ENCODE data around the gene CPLX3. TPM values are rescaled to one million over a fixed set of nuclear protein-coding genes. Genes with fewer than 3 reads are reported as not detected.

CPLX3 gene
- total RNA-seq, 1 experiment from 2014 or later = not detected

DNA sequence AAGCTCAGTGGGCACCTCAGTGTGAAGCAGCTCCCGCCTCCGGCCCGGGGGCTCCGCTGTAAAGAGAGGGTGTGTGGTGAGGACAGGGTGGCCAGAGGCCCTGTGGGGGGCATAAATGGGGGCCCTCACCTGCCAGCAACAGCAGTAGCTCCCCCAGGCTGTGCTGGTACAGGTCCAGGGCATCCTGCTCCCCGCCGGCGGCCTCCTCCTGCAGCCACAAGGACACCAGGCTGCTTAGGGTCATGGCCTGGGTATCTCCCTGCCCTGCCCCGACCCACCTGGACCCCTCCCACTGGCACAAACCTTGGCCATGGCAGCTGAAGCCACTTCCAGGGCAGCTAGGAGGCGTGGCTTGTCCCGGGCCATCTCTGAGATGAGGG lies 11.7 kb downstream of the CPLX3 start:
- Histone ChIP-seq H3K9me3 (ENCODE audit: control insufficient read depth, low read depth, low read length) (no peaks in the 10 kb centered on the region), H2AK5ac (ENCODE audit: insufficient read length, low read length) (no peak overlapping the region), H2BK20ac (ENCODE audit: low read depth, low read length, poor library complexity, severe bottlenecking) (no peak overlapping the region), H2BK12ac (ENCODE audit: insufficient read length, low read depth, low read length) (no peak overlapping the region), H3K23ac (ENCODE audit: insufficient read length, low read depth, low read length) (no peak overlapping the region), H3K27ac (ENCODE audit: insufficient read length, low read depth, low read length) (no peak overlapping the region), H2AFZ (ENCODE audit: low read length) (no peak overlapping the region), H4K5ac (ENCODE audit: insufficient read length, low read depth, low read length) (no peak overlapping the region), H3K23me2 (ENCODE audit: insufficient read length, low read depth, low read length, poor library complexity, severe bottlenecking) (peaks cover under 1% of the 10 kb centered on the region), H4K8ac (replicated peaks; ENCODE audit: insufficient read length, low read depth, low read length) (no peak overlapping the region), H3K14ac (ENCODE audit: insufficient read depth, low read length) (no peak overlapping the region), H4K20me1 (ENCODE audit: control insufficient read depth, insufficient read depth, insufficient read length) (peaks cover 3% of the 10 kb centered on the region), H3K4ac (ENCODE audit: low read depth, low read length) (no peak overlapping the region), H3K18ac (ENCODE audit: insufficient read length, low read depth, low read length) (no peak overlapping the region), H3K79me2 (ENCODE audit: insufficient read depth, low read length) (no peaks in the 10 kb centered on the region), H4K91ac (ENCODE audit: insufficient read length, low read depth, low read length) (no peak overlapping the region), H3K4me2 (ENCODE audit: insufficient read depth, insufficient read length, low read length) (no peak overlapping the region), H3K9ac (ENCODE audit: extremely low read depth, insufficient read length, low read length) (no peak overlapping the region), H2BK120ac (ENCODE audit: low read depth, low read length, poor library complexity, severe bottlenecking) (no peak overlapping the region), H3K56ac (ENCODE audit: insufficient read length, low read depth, low read length) (no peak overlapping the region), H3T11ph (ENCODE audit: low read length) (no peak overlapping the region), H3K79me1 (ENCODE audit: insufficient read depth, low read depth, low read length, poor library complexity, severe bottlenecking) (no peaks in the 10 kb centered on the region), H3K27me3 (ENCODE audit: insufficient read depth, low read length) (no peaks in the 10 kb centered on the region), H2BK15ac (ENCODE audit: low read depth, low read length) (no peak overlapping the region), H3K4me1 (ENCODE audit: insufficient read depth, low read length) (no peaks in the 10 kb centered on the region; the same call in 1 of the 2 replicates), H2BK5ac (ENCODE audit: insufficient read length, low read length) (no peak overlapping the region)
- no peak overlapping the region for H3K27ac Mint-ChIP-seq
- no CpG with 5 or more reads among the region's 10 CpGs for WGBS (ENCODE audit: extremely low coverage, insufficient read length, low lambda C conversion rate)
- H3K4me3 Mint-ChIP-seq = no peak overlapping the region
- H3K27me3 Mint-ChIP-seq (ENCODE audit: low read depth) = no peaks in the 10 kb centered on the region
- peaks cover 6 to 37% (median 29%) of the 10 kb centered on the region in 3 experiments for H3K36me3 Mint-ChIP-seq (ENCODE audit: insufficient read depth in 1 of 3, low read depth in 3 of 3)
- peaks cover 18 to 35% of the 10 kb centered on the region in 2 experiments for H3K4me1 Mint-ChIP-seq
- no peak for DNase-seq
- no peaks in the 10 kb centered on the region for H3K9me3 Mint-ChIP-seq
- TF ChIP-seq, protein P1, sequence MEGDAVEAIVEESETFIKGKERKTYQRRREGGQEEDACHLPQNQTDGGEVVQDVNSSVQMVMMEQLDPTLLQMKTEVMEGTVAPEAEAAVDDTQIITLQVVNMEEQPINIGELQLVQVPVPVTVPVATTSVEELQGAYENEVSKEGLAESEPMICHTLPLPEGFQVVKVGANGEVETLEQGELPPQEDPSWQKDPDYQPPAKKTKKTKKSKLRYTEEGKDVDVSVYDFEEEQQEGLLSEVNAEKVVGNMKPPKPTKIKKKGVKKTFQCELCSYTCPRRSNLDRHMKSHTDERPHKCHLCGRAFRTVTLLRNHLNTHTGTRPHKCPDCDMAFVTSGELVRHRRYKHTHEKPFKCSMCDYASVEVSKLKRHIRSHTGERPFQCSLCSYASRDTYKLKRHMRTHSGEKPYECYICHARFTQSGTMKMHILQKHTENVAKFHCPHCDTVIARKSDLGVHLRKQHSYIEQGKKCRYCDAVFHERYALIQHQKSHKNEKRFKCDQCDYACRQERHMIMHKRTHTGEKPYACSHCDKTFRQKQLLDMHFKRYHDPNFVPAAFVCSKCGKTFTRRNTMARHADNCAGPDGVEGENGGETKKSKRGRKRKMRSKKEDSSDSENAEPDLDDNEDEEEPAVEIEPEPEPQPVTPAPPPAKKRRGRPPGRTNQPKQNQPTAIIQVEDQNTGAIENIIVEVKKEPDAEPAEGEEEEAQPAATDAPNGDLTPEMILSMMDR (conservative IDR thresholded peaks at IDR 0.05) = no peak

Data from H9 (cell line).